Skeletal muscle tissue (tissue), 4 donors: ENCODE results near the gene ARMCX1. TPM values are rescaled to one million over a fixed set of nuclear protein-coding genes. Genes with fewer than 3 reads are reported as not detected.
"Not testable (repeated sequence)": the region's sequence is repeated elsewhere in the genome, so short reads cannot be mapped to it uniquely, and the experiment has no call there.

Experiments
- H3K27ac ChIP-seq: one replicate; pipeline ENCODE4 v1.7.0; 2013; ENCODE audit warnings: mild to moderate bottlenecking, low read depth, low read length, inconsistent platforms
- H3K27me3 ChIP-seq, 3 donors: one replicate each; pipeline ENCODE4 v1.7.0; 2013; ENCODE audit warnings: low read length in 3 of 3; ENCODE audit not compliant: control insufficient read depth in 3 of 3, insufficient read depth in 3 of 3
- H3K36me3 ChIP-seq, 3 donors: one replicate each; pipeline ENCODE4 v1.7.0; 2013; ENCODE audit warnings: low read length in 3 of 3; ENCODE audit not compliant: control insufficient read depth in 3 of 3, insufficient read depth in 3 of 3
- H3K4me1 ChIP-seq, 3 donors: one replicate each; pipeline ENCODE4 v1.7.0; 2013; ENCODE audit warnings: low read length in 3 of 3, mild to moderate bottlenecking in 3 of 3; ENCODE audit not compliant: control insufficient read depth in 3 of 3, insufficient read depth in 3 of 3
- H3K4me3 ChIP-seq, 3 donors: one replicate each; pipeline ENCODE4 v1.7.0; 2013; ENCODE audit warnings: low read length in 3 of 3
- H3K9ac ChIP-seq, 3 donors: one replicate each; pipeline ENCODE4 v1.7.0; 2013; ENCODE audit warnings: low read length in 3 of 3, mild to moderate bottlenecking in 3 of 3, moderate library complexity in 2 of 3, low read depth in 1 of 3
- H3K9me3 ChIP-seq, 3 donors: one replicate each; pipeline ENCODE4 v1.7.0; 2013; ENCODE audit warnings: low read length in 3 of 3; ENCODE audit not compliant: control insufficient read depth in 3 of 3
- total RNA-seq: library from RNA; depleted of rRNA; stranded (reverse); fragments of >200 nt; gene quantifications from one replicate; pipeline ENCODE4 v1.2.3, GENCODE V29; 2014
- donor health status: Osteomylitis.

The ARMCX1 gene
- total RNA-seq, 1 donor from 2014 or later: 91.3 TPM

DNA sequence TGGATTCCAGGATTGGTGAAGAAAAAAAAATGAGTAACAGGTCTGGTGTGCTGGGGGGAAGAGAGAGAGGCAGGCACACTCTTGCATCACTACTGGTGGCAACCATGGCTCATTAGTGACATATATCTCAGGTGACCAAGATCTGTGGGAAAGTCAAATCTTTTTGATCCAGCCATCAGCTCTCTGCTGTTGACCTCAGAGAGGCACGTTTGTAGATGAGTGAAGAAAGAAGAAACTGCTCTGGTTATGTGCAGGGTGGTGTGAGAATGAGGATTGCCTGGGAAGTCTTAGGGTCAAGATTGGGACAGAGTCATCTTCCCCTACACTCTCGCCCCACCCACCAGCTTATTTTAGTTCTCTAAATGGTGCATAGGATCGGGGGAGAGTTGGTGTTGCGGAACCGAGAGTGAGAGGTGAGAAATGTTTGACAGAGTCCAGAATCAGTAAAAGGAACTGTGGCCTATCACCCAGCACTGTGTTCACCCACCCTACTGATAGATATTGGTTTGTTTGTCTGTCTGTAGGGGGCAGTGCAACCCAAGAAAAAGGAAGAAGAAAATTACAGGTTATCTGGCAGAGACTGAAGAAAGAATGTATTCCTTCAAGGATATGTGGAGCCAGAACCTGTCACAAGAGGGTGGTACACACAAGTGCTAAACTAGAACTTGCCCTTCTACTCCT, 45.5 kb downstream of the ARMCX1 start:
- H3K27ac ChIP-seq: no peak overlapping the region
- no peaks in the 10 kb centered on the region for H3K36me3 ChIP-seq
- no peaks in the 10 kb centered on the region for H3K4me1 ChIP-seq
- no peak overlapping the region for H3K4me3 ChIP-seq
- H3K27me3 ChIP-seq: peaks cover 0 to 13% (median 0%) of the 10 kb centered on the region in 3 donors
- no peak overlapping the region for H3K9ac ChIP-seq
- H3K9me3 ChIP-seq: no peaks in the 10 kb centered on the region

GRCh38 chrX:101599592-101599991, 49.2 kb downstream of the ARMCX1 start:
- H3K9me3 ChIP-seq, H3K4me3 ChIP-seq, H3K27ac ChIP-seq, H3K4me1 ChIP-seq, H3K36me3 ChIP-seq, H3K9ac ChIP-seq: not testable (repeated sequence)
- peaks cover 0 to 13% (median 0%) of the 10 kb centered on the region in 3 donors for H3K27me3 ChIP-seq

- Histone ChIP-seq H3K27me3 (peaks cover 0 to 2% (median 0%) of the 10 kb centered on the region in 3 donors), H3K27ac (no peak overlapping the region), H3K4me3 (no peak overlapping the region), H3K9me3 (no peaks in the 10 kb centered on the region), H3K9ac (no peak overlapping the region), H3K4me1 (no peaks in the 10 kb centered on the region), H3K36me3 (no peaks in the 10 kb centered on the region)
Measured at GRCh38 chrX:101602077-101602476, 51.7 kb downstream of the ARMCX1 start.

Other genes starting within 250 kb of the ARMCX1 start
- gene TIMM8A, start 201.8 kb upstream of the ARMCX1 start, total RNA-seq: 3.1 TPM
- 2.1 TPM for gene BTK, start 164.4 kb upstream of the ARMCX1 start, total RNA-seq
- gene RPL36A, start 159.5 kb upstream of the ARMCX1 start, total RNA-seq: 349 TPM
- gene GLA, start 142.6 kb upstream of the ARMCX1 start, total RNA-seq: 16.2 TPM
- 53.2 TPM for gene HNRNPH2, start 142.3 kb upstream of the ARMCX1 start, total RNA-seq
- gene ARMCX4, start 65.1 kb upstream of the ARMCX1 start, total RNA-seq: 17.2 TPM
- 34.4 TPM for gene ARMCX6, start 67.5 kb downstream of the ARMCX1 start, total RNA-seq
- 60.5 TPM for gene ARMCX3, start 72.6 kb downstream of the ARMCX1 start, total RNA-seq
- gene ARMCX2, start 109.3 kb downstream of the ARMCX1 start, total RNA-seq: 84.0 TPM